SJCRH30 (cell line): ENCODE data around the gene MASP2. TPM values are rescaled to one million over a fixed set of nuclear protein-coding genes. Genes with fewer than 3 reads are reported as not detected.
A peak's percentile ranks its signal among the peaks of the same experiment; 100 is the strongest.
"Not testable (repeated sequence)": the region's sequence is repeated elsewhere in the genome, so short reads cannot be mapped to it uniquely, and the experiment has no call there.

Source experiments
- DNase-seq, 2 experiments: peaks; one replicate each; pipeline ENCODE4 v3.0.0-alpha.2; 2015 to 2020
- H3K27ac ChIP-seq: fragments of 250-450 bp; sonication (Bioruptor Pico); 2 replicates; pipeline ENCODE4 v1.5.1; 2020; ENCODE audit warnings: mild to moderate bottlenecking, moderate library complexity
- H3K27me3 ChIP-seq: fragments of 250-450 bp; sonication (Bioruptor Pico); 2 replicates; pipeline ENCODE4 v1.5.1; 2020; ENCODE audit warnings: mild to moderate bottlenecking, moderate library complexity
- H3K36me3 ChIP-seq: fragments of 250-450 bp; sonication (Bioruptor Pico); 2 replicates; pipeline ENCODE4 v1.5.1; 2020; ENCODE audit warnings: mild to moderate bottlenecking, moderate library complexity
- H3K4me1 ChIP-seq: fragments of 250-450 bp; sonication (Bioruptor Pico); 2 replicates; pipeline ENCODE4 v1.5.1; 2020; ENCODE audit warnings: mild to moderate bottlenecking, moderate library complexity
- H3K4me3 ChIP-seq: fragments of 250-450 bp; sonication (Bioruptor Pico); 2 replicates; pipeline ENCODE4 v1.5.1; 2020; ENCODE audit warnings: mild to moderate bottlenecking, moderate library complexity
- H3K9me3 ChIP-seq: fragments of 250-450 bp; sonication (Bioruptor Pico); replicated peaks from 2 replicates; pipeline ENCODE4 v1.5.1; 2020; ENCODE audit warnings: mild to moderate bottlenecking, moderate library complexity
- total RNA-seq: library from RNA; depleted of rRNA; stranded (reverse); fragments of >200 nt; shearing (Covaris generic); gene quantifications from 2 replicates; pipeline ENCODE4 v1.2.3, GENCODE V29; 2014

Gene MASP2
- total RNA-seq, 1 experiment from 2014 or later: 0.08 TPM

DNA sequence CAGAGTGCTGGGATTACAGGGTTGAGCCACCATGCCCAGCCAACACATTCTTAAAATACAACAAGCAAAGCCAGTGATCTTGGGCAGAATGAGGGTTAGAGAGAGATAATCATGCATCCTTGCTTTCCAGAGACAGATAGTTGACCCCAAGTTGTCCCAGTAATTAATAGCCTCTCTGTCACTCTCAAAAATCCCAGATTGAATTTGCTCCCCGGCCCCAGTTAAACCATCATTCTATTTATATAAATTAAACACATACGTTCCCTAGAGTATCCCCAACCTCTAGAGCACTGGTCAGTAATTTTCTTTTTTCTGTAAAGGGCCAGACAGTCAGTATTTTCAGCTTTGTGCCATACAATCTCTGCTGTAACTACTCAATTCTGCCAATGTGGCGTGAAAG lies 50.9 kb downstream of the MASP2 start:
- H3K9me3 ChIP-seq: no peaks in the 10 kb centered on the region; the same call in 1 of the 2 replicates
- H3K4me3 ChIP-seq: no peak overlapping the region
- H3K27me3 ChIP-seq: no peaks in the 10 kb centered on the region
- H3K36me3 ChIP-seq: no peaks in the 10 kb centered on the region
- no peak for DNase-seq
- no peaks in the 10 kb centered on the region for H3K4me1 ChIP-seq
- no peak overlapping the region for H3K27ac ChIP-seq

DNA sequence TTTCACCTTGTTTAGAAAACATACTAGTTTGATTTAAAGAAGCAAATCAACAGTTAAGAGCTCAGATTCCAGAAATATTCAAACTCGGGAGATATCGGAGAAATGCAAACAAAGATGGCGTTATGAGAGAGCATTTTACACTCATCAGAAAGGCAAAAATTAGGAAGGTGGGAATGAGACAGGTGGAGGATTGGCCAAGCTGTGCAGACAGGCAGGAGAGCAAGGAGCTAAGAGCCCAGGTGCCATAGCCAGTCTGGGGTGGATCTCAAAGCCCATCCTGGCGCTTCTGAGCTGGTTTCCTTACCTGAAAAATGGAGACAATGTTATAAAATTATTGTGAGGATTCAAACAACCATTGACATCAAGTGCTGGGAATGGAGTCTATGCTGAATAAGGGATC lies 54.2 kb downstream of the MASP2 start:
- Histone ChIP-seq H3K9me3 (no peaks in the 10 kb centered on the region), H3K36me3 (no peaks in the 10 kb centered on the region), H3K4me3 (no peak overlapping the region), H3K27me3 (no peaks in the 10 kb centered on the region), H3K27ac (no peak overlapping the region), H3K4me1 (peaks cover 9% of the 10 kb centered on the region)
- DNase-seq: no peak

GRCh38 chr1:10992004-10992403 lies 55.0 kb downstream of the MASP2 start:
- DNase-seq, H3K4me1 ChIP-seq, H3K27me3 ChIP-seq, H3K27ac ChIP-seq, H3K4me3 ChIP-seq, H3K36me3 ChIP-seq, H3K9me3 ChIP-seq: not testable (repeated sequence)

DNA sequence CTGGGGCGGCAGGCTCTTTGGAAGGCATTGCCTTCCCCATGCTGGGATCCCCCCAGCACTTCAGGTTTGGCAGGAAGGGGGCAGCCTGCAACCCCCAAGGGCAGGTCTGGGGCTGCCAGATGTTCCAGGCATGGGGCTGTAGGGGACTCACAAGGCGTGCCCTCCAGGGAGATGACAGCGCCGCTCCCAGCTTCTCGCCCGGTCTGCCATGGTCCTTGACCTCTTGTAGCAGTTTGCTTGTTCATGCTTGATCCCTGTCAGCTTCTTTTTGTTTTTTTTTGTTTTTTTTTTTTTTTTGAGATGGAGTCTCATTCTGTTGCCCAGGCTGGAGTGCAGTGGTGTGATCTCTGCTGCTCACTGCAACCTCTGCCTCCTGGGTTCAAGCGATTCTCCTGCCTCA lies 56.2 kb downstream of the MASP2 start:
- DNase-seq: no peak
- H3K36me3 ChIP-seq: no peaks in the 10 kb centered on the region
- H3K27ac ChIP-seq: no peak overlapping the region
- H3K9me3 ChIP-seq: no peaks in the 10 kb centered on the region
- 0 out of 2 replicates have a peak, but pooled peaks cover 4% of the 10 kb centered on the region for H3K27me3 ChIP-seq
- no peak overlapping the region for H3K4me3 ChIP-seq
- H3K4me1 ChIP-seq: peaks cover 9% of the 10 kb centered on the region

GRCh38 chr1:10989920-10990516 lies 57.0 kb downstream of the MASP2 start:
- not testable (repeated sequence) for H3K27ac ChIP-seq, H3K4me3 ChIP-seq, H3K27me3 ChIP-seq, H3K9me3 ChIP-seq, H3K4me1 ChIP-seq, H3K36me3 ChIP-seq
- DNase-seq: peak; percentile 17 to 51

GRCh38 chr1:10989095-10989494 lies 57.9 kb downstream of the MASP2 start:
- Histone ChIP-seq H3K36me3 (no peaks in the 10 kb centered on the region), H3K4me1 (peaks cover 9% of the 10 kb centered on the region), H3K4me3 (no peak overlapping the region), H3K27ac (no peak overlapping the region), H3K9me3 (no peaks in the 10 kb centered on the region), H3K27me3 (0 out of 2 replicates have a peak, but pooled peaks cover 8% of the 10 kb centered on the region)
- no peak for DNase-seq

- H3K27ac ChIP-seq: no peak overlapping the region
- no peak for DNase-seq
- H3K27me3 ChIP-seq: 0 out of 2 replicates have a peak, but pooled peaks cover 8% of the 10 kb centered on the region
- no peaks in the 10 kb centered on the region for H3K9me3 ChIP-seq
- peaks cover 9% of the 10 kb centered on the region for H3K4me1 ChIP-seq
- no peak overlapping the region for H3K4me3 ChIP-seq
- H3K36me3 ChIP-seq: no peaks in the 10 kb centered on the region
These were observed 59.1 kb downstream of the MASP2 start for GRCh38 chr1:10987840-10988417.

DNA sequence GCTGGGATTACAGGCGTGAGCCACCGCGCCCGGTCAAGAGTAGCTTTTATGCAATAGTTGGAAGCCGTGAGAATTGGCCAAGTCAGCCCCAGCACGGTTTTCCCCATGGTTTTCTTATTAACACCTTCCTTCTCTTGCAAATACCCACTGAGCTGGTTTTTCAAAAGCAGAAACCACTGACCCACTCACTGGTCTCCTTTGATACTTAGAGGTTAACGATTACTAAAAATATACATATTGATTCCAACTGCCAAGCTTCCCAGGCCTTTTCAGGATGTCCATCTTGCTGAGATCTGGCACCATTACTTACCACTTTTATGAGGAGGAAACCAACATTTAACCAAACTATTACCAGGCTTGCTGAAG lies 60.5 kb downstream of the MASP2 start:
- Histone ChIP-seq H3K27me3 (0 out of 2 replicates have a peak, but pooled peaks cover 8% of the 10 kb centered on the region), H3K9me3 (no peaks in the 10 kb centered on the region), H3K36me3 (no peaks in the 10 kb centered on the region), H3K4me1 (peaks cover 9% of the 10 kb centered on the region), H3K4me3 (no peak overlapping the region), H3K27ac (no peak overlapping the region)
- DNase-seq: no peak

GRCh38 chr1:10980841-10981727 lies 66.0 kb downstream of the MASP2 start:
- Histone ChIP-seq H3K27ac (no peak overlapping the region), H3K9me3 (no peaks in the 10 kb centered on the region), H3K36me3 (no peaks in the 10 kb centered on the region), H3K4me3 (no peak overlapping the region; the same call in 1 of the 2 replicates), H3K4me1 (peaks cover 18% of the 10 kb centered on the region), H3K27me3 (0 out of 2 replicates have a peak, but pooled peaks cover 4% of the 10 kb centered on the region)
- DNase-seq: no peak

GRCh38 chr1:10980094-10980577 lies 66.9 kb downstream of the MASP2 start:
- Histone ChIP-seq H3K27me3 (0 out of 2 replicates have a peak, but pooled peaks cover under 1% of the 10 kb centered on the region), H3K4me3 (peak overlapping the region; percentile 13; the same call in 1 of the 2 replicates), H3K4me1 (peaks cover 23% of the 10 kb centered on the region), H3K9me3 (no peaks in the 10 kb centered on the region), H3K27ac (peak overlapping the region; percentile 55), H3K36me3 (no peaks in the 10 kb centered on the region)
- peak; percentile 84 to 89 for DNase-seq

- Histone ChIP-seq H3K9me3 (no peaks in the 10 kb centered on the region), H3K4me3 (no peak overlapping the region), H3K27ac (peak overlapping the region; percentile 55), H3K4me1 (peaks cover 27% of the 10 kb centered on the region), H3K27me3 (no peaks in the 10 kb centered on the region), H3K36me3 (no peaks in the 10 kb centered on the region)
- DNase-seq: peak; percentile 79 to 92
These were observed 67.5 kb downstream of the MASP2 start for GRCh38 chr1:10979483-10979920.

DNA sequence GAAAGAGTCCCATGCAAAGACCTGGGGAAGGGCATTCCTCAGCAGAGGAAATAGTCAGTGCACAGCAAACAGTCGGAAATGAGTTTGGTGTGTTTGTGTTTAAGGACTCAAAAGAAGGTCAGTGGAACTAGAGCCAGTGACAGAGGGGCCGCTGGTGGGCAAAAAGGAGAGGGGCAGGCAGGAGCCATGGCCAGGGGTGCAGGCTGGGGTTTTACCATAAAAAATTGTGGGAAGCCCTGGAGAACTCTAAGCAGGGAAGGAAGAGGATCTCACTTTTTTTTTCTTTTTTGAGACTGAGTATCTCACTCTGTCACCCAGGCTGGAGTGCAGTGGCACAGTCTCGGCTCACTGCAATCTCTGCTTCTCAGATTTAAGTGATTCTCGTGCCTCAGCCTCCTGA lies 68.3 kb downstream of the MASP2 start:
- Histone ChIP-seq H3K4me1 (peaks cover 33% of the 10 kb centered on the region), H3K9me3 (no peaks in the 10 kb centered on the region), H3K4me3 (no peak overlapping the region), H3K27me3 (no peaks in the 10 kb centered on the region), H3K36me3 (no peaks in the 10 kb centered on the region), H3K27ac (no peak overlapping the region)
- DNase-seq: no peak
